Suppressor macrophage treated with lipopolysaccharide for 1 hour (primary cell): ENCODE results near the gene TMEM119.
"Not testable (repeated sequence)": the region's sequence is repeated elsewhere in the genome, so short reads cannot be mapped to it uniquely, and the experiment has no call there.

ENCODE experiments used
- DNase-seq, 3 donors: peaks; one replicate each; pipeline ENCODE4 v3.0.0-alpha.2; 2020 to 2022

TMEM119 gene

GRCh38 chr12:108599541-108599940 lies 1.7 kb upstream of the TMEM119 start:
- no peak for DNase-seq

GRCh38 chr12:108598553-108599250 lies 818 bp upstream of the TMEM119 start:
- DNase-seq = no peak

GRCh38 chr12:108596854-108597558 lies 878 bp downstream of the TMEM119 start:
- DNase-seq = no peak

- DNase-seq = no peak
Observed at GRCh38 chr12:108595711-108596647, 1.9 kb downstream of the TMEM119 start.

- DNase-seq = no peak
Observed at GRCh38 chr12:108594960-108595710, 2.7 kb downstream of the TMEM119 start.

- no peak for DNase-seq
Observed at GRCh38 chr12:108594323-108594903, 3.5 kb downstream of the TMEM119 start.

- no peak for DNase-seq
Observed at GRCh38 chr12:108592033-108592909, 5.6 kb downstream of the TMEM119 start.

GRCh38 chr12:108591267-108591980 lies 6.5 kb downstream of the TMEM119 start:
- DNase-seq = no peak

- not testable (repeated sequence) for DNase-seq
Observed at GRCh38 chr12:108590463-108590862, 7.4 kb downstream of the TMEM119 start.

- no peak for DNase-seq
Observed at GRCh38 chr12:108589840-108590229, 8.0 kb downstream of the TMEM119 start.

- no peak for DNase-seq
Observed at GRCh38 chr12:108589028-108589839, 8.7 kb downstream of the TMEM119 start.

- DNase-seq = no peak
Observed at GRCh38 chr12:108587826-108588225, 10.1 kb downstream of the TMEM119 start.

- no peak for DNase-seq
Observed at GRCh38 chr12:108586306-108586705, 11.6 kb downstream of the TMEM119 start.

- no peak for DNase-seq
Observed at GRCh38 chr12:108585864-108586263, 12.0 kb downstream of the TMEM119 start.

- no peak for DNase-seq
Observed at GRCh38 chr12:108584456-108585065, 13.3 kb downstream of the TMEM119 start.

- DNase-seq = no peak
Observed at GRCh38 chr12:108583991-108584390, 13.9 kb downstream of the TMEM119 start.

GRCh38 chr12:108582978-108583770 lies 14.7 kb downstream of the TMEM119 start:
- DNase-seq = no peak

- no peak for DNase-seq
Observed at GRCh38 chr12:108582509-108582908, 15.4 kb downstream of the TMEM119 start.
